K562 (cell line): ENCODE data around the gene TIMM44. TPM values are rescaled to one million over a fixed set of nuclear protein-coding genes. Genes with fewer than 3 reads are reported as not detected.

Experiments used
- ARID4B ChIP-seq: sonication (generic); formaldehyde crosslinking; IDR thresholded peaks from 2 replicates; pipeline ENCODE4 v1.8.0; 2022; ENCODE audit warnings: mild to moderate bottlenecking, missing genetic modification reagents
- ELF4 ChIP-seq: fragments of 450-650 bp; formaldehyde crosslinking; IDR thresholded peaks from 2 replicates; pipeline ENCODE4 v1.4.0; 2022; ENCODE audit warnings: missing genetic modification characterization
- HBP1 ChIP-seq: fragments of 450-650 bp; formaldehyde crosslinking; IDR thresholded peaks from 2 replicates; pipeline ENCODE4 v1.4.0; 2022; ENCODE audit warnings: missing genetic modification characterization
- HMG20A ChIP-seq: fragments of 450-650 bp; formaldehyde crosslinking; conservative IDR thresholded peaks from 2 replicates; pipeline ENCODE4 v1.4.0; 2020; ENCODE audit warnings: mild to moderate bottlenecking, mixed read lengths
- MIER1 ChIP-seq: fragments of 450-650 bp; IDR thresholded peaks from 2 replicates; pipeline ENCODE4 v1.6.1; 2016; ENCODE audit warnings: antibody characterized with exemption, mild to moderate bottlenecking, low read depth
- NCOA4 ChIP-seq: fragments of 450-650 bp; IDR thresholded peaks from 2 replicates; pipeline ENCODE4 v1.6.1; 2018; ENCODE audit warnings: mild to moderate bottlenecking; ENCODE audit not compliant: partially characterized antibody
- TSHZ1 ChIP-seq: fragments of 250-450 bp; sonication (Bioruptor Pico); IDR thresholded peaks from 2 replicates; pipeline ENCODE4 v1.4.0; 2020; ENCODE audit warnings: mild to moderate bottlenecking, moderate library complexity
- ZBTB5 ChIP-seq: fragments of 450-650 bp; IDR thresholded peaks from 2 replicates; pipeline ENCODE4 v1.6.1; 2017; ENCODE audit warnings: antibody characterized with exemption
- ZNF175 ChIP-seq: fragments of 200-800 bp; sonication (Bioruptor generic); IDR thresholded peaks from 2 replicates; pipeline ENCODE4 v1.6.1; 2016; ENCODE audit warnings: low read depth, mild to moderate bottlenecking, missing genetic modification characterization, missing compliant biosample characterization
- ZNF584 ChIP-seq: fragments of 200-800 bp; sonication (Bioruptor generic); IDR thresholded peaks from 2 replicates; pipeline ENCODE4 v1.6.1; 2016; ENCODE audit warnings: low read depth, mild to moderate bottlenecking, missing genetic modification characterization, missing compliant biosample characterization
- ZNF764 ChIP-seq: fragments of 250-450 bp; sonication (Bioruptor Pico); IDR thresholded peaks from 2 replicates; pipeline ENCODE4 v1.4.0; 2020; ENCODE audit warnings: low read depth, mild to moderate bottlenecking, moderate library complexity
- polyA plus RNA-seq, 8 experiments: library from polyadenylated mRNA; depleted of rRNA in 4 of 8; stranded (reverse) in 5 of 8; unstranded in 3 of 8; fragments of >200 nt; fragmentation: Nextera tagmentation in 2 of 8; fragmentation: Illumina TruSeq in 1 of 8; extraction: Ambion mirVana in 2 of 8; extraction: Trizol in 1 of 8; gene quantifications; 2 replicates each; pipeline versions ENCODE4 v1.2.1 to v1.2.3, GENCODE V29; 2011 to 2014; ENCODE audit warnings: inconsistent platforms in 1 of 8, missing spikeins in 1 of 8
- total RNA-seq, 7 experiments: library from RNA; depleted of rRNA in 6 of 7; stranded (reverse); fragments of >200 nt in 6 of 7; fragmentation: Illumina TruSeq in 2 of 7; extraction: Trizol in 2 of 7; gene quantifications; 2 replicates each; pipeline versions ENCODE4 v1.2.1 to v1.2.3, GENCODE V29; 2011 to 2021; ENCODE audit warnings: low replicate concordance in 1 of 7
- TF ChIP-seq, protein P1 (sequence below): sonication (generic); formaldehyde crosslinking; IDR thresholded peaks from 2 replicates; pipeline ENCODE4 v1.8.0; 2022; ENCODE audit warnings: mild to moderate bottlenecking, missing genetic modification reagents

Gene TIMM44
- total and polyA plus RNA-seq, 9 of the 15 experiments (the other 6 are each of a cell fraction or from before 2014, with no cell fraction given): 10.3 to 231 (median 89.3) TPM

- TF ChIP-seq ARID4B (no peak; the same call in 1 of the 2 replicates), TSHZ1 (CRISPR knock-in tag) (no peak), ZNF764 (no peak), MIER1 (no peak), NCOA4 (no peak), ZBTB5 (no peak), HMG20A (CRISPR knock-in tag) (no peak), ZNF584 (CRISPR knock-in tag) (no peak), ELF4 (no peak), ZNF175 (CRISPR knock-in tag) (no peak), HBP1 (CRISPR knock-in tag) (no peak)
- TF ChIP-seq, protein P1, sequence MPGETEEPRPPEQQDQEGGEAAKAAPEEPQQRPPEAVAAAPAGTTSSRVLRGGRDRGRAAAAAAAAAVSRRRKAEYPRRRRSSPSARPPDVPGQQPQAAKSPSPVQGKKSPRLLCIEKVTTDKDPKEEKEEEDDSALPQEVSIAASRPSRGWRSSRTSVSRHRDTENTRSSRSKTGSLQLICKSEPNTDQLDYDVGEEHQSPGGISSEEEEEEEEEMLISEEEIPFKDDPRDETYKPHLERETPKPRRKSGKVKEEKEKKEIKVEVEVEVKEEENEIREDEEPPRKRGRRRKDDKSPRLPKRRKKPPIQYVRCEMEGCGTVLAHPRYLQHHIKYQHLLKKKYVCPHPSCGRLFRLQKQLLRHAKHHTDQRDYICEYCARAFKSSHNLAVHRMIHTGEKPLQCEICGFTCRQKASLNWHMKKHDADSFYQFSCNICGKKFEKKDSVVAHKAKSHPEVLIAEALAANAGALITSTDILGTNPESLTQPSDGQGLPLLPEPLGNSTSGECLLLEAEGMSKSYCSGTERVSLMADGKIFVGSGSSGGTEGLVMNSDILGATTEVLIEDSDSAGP (CRISPR knock-in tag): no peak
Observed at GRCh38 chr19:7903244-7904073, 40.0 kb downstream of the TIMM44 start, which contains the start of gene MAP2K7 (continued).
